ENCODE data around the gene GLRA1. TPM values are rescaled to one million over a fixed set of nuclear protein-coding genes. Genes with fewer than 3 reads are reported as not detected.

GLRA1 gene
- total RNA-seq, 1 donor from 2014 or later: 0.39 TPM

GRCh38 chr5:151961557-151961956 lies 36.9 kb upstream of the GLRA1 start:
- peaks cover 10% of the 10 kb centered on the region for H3K4me1 Mint-ChIP-seq (ENCODE audit: unreplicated experiment)
- H3K27me3 Mint-ChIP-seq: peaks cover 4% of the 10 kb centered on the region
- no peak for DNase-seq (ENCODE audit: extremely low spot score, unreplicated experiment)
- no peaks in the 10 kb centered on the region for H3K36me3 Mint-ChIP-seq
- H3K27ac Mint-ChIP-seq: no peak overlapping the region
- peaks cover 9% of the 10 kb centered on the region for H3K9me3 Mint-ChIP-seq
- no peak for TF ChIP-seq CTCF (conservative IDR thresholded peaks at IDR 0.05)
- no peak overlapping the region for H3K4me3 Mint-ChIP-seq

GRCh38 chr5:151958111-151958510 lies 33.5 kb upstream of the GLRA1 start:
- peaks cover 9% of the 10 kb centered on the region for H3K9me3 Mint-ChIP-seq
- peaks cover 4% of the 10 kb centered on the region for H3K27me3 Mint-ChIP-seq
- H3K4me3 Mint-ChIP-seq: peak overlapping the region; percentile 5
- no peak for TF ChIP-seq CTCF (conservative IDR thresholded peaks at IDR 0.05)
- DNase-seq (ENCODE audit: extremely low spot score, unreplicated experiment): no peak
- peaks cover 10% of the 10 kb centered on the region for H3K4me1 Mint-ChIP-seq (ENCODE audit: unreplicated experiment)
- H3K27ac Mint-ChIP-seq: no peak overlapping the region
- no peaks in the 10 kb centered on the region for H3K36me3 Mint-ChIP-seq

- no peak overlapping the region for H3K4me3 Mint-ChIP-seq
- no peak for DNase-seq (ENCODE audit: extremely low spot score, unreplicated experiment)
- H3K9me3 Mint-ChIP-seq: peaks cover 9% of the 10 kb centered on the region
- peaks cover 10% of the 10 kb centered on the region for H3K4me1 Mint-ChIP-seq (ENCODE audit: unreplicated experiment)
- no peak for TF ChIP-seq CTCF (conservative IDR thresholded peaks at IDR 0.05)
- no peak overlapping the region for H3K27ac Mint-ChIP-seq
- H3K27me3 Mint-ChIP-seq: peaks cover 4% of the 10 kb centered on the region
- H3K36me3 Mint-ChIP-seq: no peaks in the 10 kb centered on the region
Measured at GRCh38 chr5:151956725-151957124, 32.1 kb upstream of the GLRA1 start.

- no peak for TF ChIP-seq CTCF (conservative IDR thresholded peaks at IDR 0.05)
- DNase-seq (ENCODE audit: extremely low spot score, unreplicated experiment): no peak
- Mint-ChIP-seq H3K9me3 (peaks cover 6% of the 10 kb centered on the region), H3K36me3 (no peaks in the 10 kb centered on the region), H3K27me3 (peaks cover 5% of the 10 kb centered on the region), H3K4me3 (no peak overlapping the region), H3K27ac (no peak overlapping the region), H3K4me1 (ENCODE audit: unreplicated experiment) (peaks cover 24% of the 10 kb centered on the region)
Measured at GRCh38 chr5:151954255-151954654, 29.6 kb upstream of the GLRA1 start.

- Mint-ChIP-seq H3K36me3 (no peaks in the 10 kb centered on the region), H3K4me3 (no peak overlapping the region), H3K4me1 (ENCODE audit: unreplicated experiment) (peaks cover 28% of the 10 kb centered on the region)
Measured at GRCh38 chr5:151953833-151954232, 29.2 kb upstream of the GLRA1 start.

More at GRCh38 chr5:151953833-151954232, 29.2 kb upstream of the GLRA1 start:
- H3K9me3 Mint-ChIP-seq: peaks cover 2% of the 10 kb centered on the region
- H3K27me3 Mint-ChIP-seq: peaks cover 8% of the 10 kb centered on the region
- TF ChIP-seq CTCF (conservative IDR thresholded peaks at IDR 0.05): no peak
- no peak overlapping the region for H3K27ac Mint-ChIP-seq
- DNase-seq (ENCODE audit: extremely low spot score, unreplicated experiment): no peak

Data from type B pancreatic cell (in vitro differentiated cells).